HepG2 (cell line): ENCODE measurements around the gene HIF1AN. TPM values are rescaled to one million over a fixed set of nuclear protein-coding genes. Genes with fewer than 3 reads are reported as not detected.

Experiments
- ETV5 ChIP-seq: IDR thresholded peaks from 2 replicates; pipeline ENCODE4 v1.6.1; 2018; ENCODE audit warnings: missing biosample characterization, missing genetic modification reagents, inconsistent platforms, borderline replicate concordance
- FOSL2 ChIP-seq: sonication (generic); formaldehyde crosslinking; IDR thresholded peaks from 2 replicates; pipeline ENCODE4 v1.4.0; 2020; ENCODE audit warnings: missing genetic modification reagents
- HDAC6 ChIP-seq: fragments of 200-600 bp; sonication (generic); IDR thresholded peaks from 2 replicates; pipeline ENCODE4 v1.7.0; 2017; ENCODE audit warnings: mild to moderate bottlenecking, antibody characterized with exemption, low read length, low read depth
- ISL2 ChIP-seq: sonication (generic); formaldehyde crosslinking; IDR thresholded peaks from 2 replicates; pipeline ENCODE4 v1.5.0; 2020; ENCODE audit warnings: missing genetic modification reagents
- SP140L ChIP-seq: sonication (generic); formaldehyde crosslinking; IDR thresholded peaks from 2 replicates; pipeline ENCODE4 v1.4.0; 2020; ENCODE audit warnings: missing genetic modification reagents, borderline replicate concordance
- TAF15 ChIP-seq: fragments of 200-400 bp; formaldehyde crosslinking; IDR thresholded peaks from one replicate; pipeline ENCODE4 v1.6.1; 2018; ENCODE audit warnings: mild to moderate bottlenecking, low read depth, low read length; ENCODE audit not compliant: poor library complexity, severe bottlenecking
- ZFP37 ChIP-seq: sonication (generic); formaldehyde crosslinking; IDR thresholded peaks from 2 replicates; pipeline ENCODE4 v1.4.0; 2020; ENCODE audit warnings: missing genetic modification reagents, borderline replicate concordance
- ZNF121 ChIP-seq: sonication (generic); formaldehyde crosslinking; IDR thresholded peaks from 2 replicates; pipeline ENCODE4 v1.5.0; 2020; ENCODE audit warnings: mild to moderate bottlenecking, missing genetic modification reagents
- ZNF230 ChIP-seq: sonication (generic); formaldehyde crosslinking; IDR thresholded peaks from 2 replicates; pipeline ENCODE4 v1.4.0; 2020; ENCODE audit warnings: mild to moderate bottlenecking, missing genetic modification reagents
- ZNF335 ChIP-seq: sonication (generic); formaldehyde crosslinking; IDR thresholded peaks from 2 replicates; pipeline ENCODE4 v1.4.0; 2020; ENCODE audit warnings: missing genetic modification reagents
- ZNF337 ChIP-seq: sonication (generic); formaldehyde crosslinking; IDR thresholded peaks from 2 replicates; pipeline ENCODE4 v1.5.1; 2020; ENCODE audit warnings: missing genetic modification reagents, low read depth, mild to moderate bottlenecking, borderline replicate concordance
- polyA plus RNA-seq, 8 experiments: library from polyadenylated mRNA; depleted of rRNA in 3 of 8; stranded (reverse) in 7 of 8; unstranded in 1 of 8; fragments of >200 nt; fragmentation: Illumina TruSeq in 4 of 8; extraction: Trizol in 4 of 8; gene quantifications; 2 replicates each; pipeline versions ENCODE4 v1.2.1 to v1.2.3, GENCODE V29; 2011 to 2016; ENCODE audit warnings: low read depth in 4 of 8, missing spikeins in 1 of 8, mixed read lengths in 1 of 8; ENCODE audit not compliant: insufficient read depth in 1 of 8
- total RNA-seq, 5 experiments: library from RNA; depleted of rRNA; stranded (reverse); fragments of >200 nt; fragmentation: Illumina TruSeq; extraction: Trizol; gene quantifications; 2 replicates each; pipeline ENCODE4 v1.2.3, GENCODE V29; 2016; ENCODE audit warnings: low read depth in 1 of 5
- TF ChIP-seq, protein P1 (sequence below): sonication (generic); formaldehyde crosslinking; IDR thresholded peaks from 2 replicates; pipeline ENCODE4 v1.5.0; 2020; ENCODE audit warnings: mild to moderate bottlenecking, missing genetic modification reagents, borderline replicate concordance
- TF ChIP-seq, protein P2 (sequence below): IDR thresholded peaks from 2 replicates; pipeline ENCODE4 v1.6.1; 2016; ENCODE audit warnings: low read depth, missing genetic modification reagents, missing compliant biosample characterization
- TF ChIP-seq, protein P3 (sequence below): sonication (generic); formaldehyde crosslinking; IDR thresholded peaks from 2 replicates; pipeline ENCODE4 v1.4.0; 2020; ENCODE audit warnings: mild to moderate bottlenecking, missing genetic modification reagents

HIF1AN gene
- total and polyA plus RNA-seq, 2 of the 13 experiments (the other 11 are each of a cell fraction or from before 2014, with no cell fraction given), result 8.6 to 10.7 TPM

DNA sequence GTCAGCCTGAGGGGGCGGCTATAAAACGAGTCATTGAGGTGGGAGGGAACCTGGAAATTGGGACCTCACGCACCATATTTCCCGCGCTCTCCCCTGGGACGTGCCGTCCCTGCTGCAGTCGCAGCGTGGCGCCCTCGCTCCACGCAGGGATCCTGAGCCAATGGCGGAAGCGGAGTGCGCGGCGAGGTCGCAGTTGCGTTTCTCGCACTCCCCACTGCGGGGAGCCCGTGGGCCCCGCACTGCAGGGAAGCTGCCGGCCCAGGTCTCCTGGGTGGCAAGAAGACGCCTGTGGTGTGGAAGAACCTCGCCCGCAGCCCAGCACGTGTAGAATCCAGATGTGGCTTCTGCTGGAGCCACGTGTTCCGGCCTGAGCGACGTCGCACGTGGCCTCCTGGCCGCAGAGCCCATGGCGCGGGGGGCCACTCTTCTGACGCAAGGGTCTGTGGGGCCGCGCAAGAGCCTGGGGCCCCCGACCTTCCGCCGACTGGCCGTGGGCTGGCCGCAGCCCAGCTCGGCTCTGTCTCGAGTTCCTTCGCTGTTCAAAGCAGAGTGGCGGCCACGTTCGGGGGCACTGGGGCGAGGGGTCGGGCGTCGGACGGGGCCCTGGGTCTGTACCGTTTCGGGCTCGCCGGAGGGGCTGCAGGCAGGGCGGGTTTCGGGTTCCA, 26.4 kb downstream of the HIF1AN start (continued):
- TF ChIP-seq ZNF335 (CRISPR knock-in tag) (no peak), HDAC6 (no peak), ZNF337 (CRISPR knock-in tag) (no peak), ZFP37 (no peak), ISL2 (CRISPR knock-in tag) (no peak), ZNF230 (CRISPR knock-in tag) (0 out of 2 replicates have a peak, but pooled peaks have one; percentile 50), SP140L (CRISPR knock-in tag) (no peak), ZNF121 (no peak), ETV5 (CRISPR knock-in tag) (peak; percentile 44; the same call in 1 of the 2 replicates), FOSL2 (no peak; the same call in 1 of the 2 replicates), TAF15 (no peak)
- TF ChIP-seq, protein P1, sequence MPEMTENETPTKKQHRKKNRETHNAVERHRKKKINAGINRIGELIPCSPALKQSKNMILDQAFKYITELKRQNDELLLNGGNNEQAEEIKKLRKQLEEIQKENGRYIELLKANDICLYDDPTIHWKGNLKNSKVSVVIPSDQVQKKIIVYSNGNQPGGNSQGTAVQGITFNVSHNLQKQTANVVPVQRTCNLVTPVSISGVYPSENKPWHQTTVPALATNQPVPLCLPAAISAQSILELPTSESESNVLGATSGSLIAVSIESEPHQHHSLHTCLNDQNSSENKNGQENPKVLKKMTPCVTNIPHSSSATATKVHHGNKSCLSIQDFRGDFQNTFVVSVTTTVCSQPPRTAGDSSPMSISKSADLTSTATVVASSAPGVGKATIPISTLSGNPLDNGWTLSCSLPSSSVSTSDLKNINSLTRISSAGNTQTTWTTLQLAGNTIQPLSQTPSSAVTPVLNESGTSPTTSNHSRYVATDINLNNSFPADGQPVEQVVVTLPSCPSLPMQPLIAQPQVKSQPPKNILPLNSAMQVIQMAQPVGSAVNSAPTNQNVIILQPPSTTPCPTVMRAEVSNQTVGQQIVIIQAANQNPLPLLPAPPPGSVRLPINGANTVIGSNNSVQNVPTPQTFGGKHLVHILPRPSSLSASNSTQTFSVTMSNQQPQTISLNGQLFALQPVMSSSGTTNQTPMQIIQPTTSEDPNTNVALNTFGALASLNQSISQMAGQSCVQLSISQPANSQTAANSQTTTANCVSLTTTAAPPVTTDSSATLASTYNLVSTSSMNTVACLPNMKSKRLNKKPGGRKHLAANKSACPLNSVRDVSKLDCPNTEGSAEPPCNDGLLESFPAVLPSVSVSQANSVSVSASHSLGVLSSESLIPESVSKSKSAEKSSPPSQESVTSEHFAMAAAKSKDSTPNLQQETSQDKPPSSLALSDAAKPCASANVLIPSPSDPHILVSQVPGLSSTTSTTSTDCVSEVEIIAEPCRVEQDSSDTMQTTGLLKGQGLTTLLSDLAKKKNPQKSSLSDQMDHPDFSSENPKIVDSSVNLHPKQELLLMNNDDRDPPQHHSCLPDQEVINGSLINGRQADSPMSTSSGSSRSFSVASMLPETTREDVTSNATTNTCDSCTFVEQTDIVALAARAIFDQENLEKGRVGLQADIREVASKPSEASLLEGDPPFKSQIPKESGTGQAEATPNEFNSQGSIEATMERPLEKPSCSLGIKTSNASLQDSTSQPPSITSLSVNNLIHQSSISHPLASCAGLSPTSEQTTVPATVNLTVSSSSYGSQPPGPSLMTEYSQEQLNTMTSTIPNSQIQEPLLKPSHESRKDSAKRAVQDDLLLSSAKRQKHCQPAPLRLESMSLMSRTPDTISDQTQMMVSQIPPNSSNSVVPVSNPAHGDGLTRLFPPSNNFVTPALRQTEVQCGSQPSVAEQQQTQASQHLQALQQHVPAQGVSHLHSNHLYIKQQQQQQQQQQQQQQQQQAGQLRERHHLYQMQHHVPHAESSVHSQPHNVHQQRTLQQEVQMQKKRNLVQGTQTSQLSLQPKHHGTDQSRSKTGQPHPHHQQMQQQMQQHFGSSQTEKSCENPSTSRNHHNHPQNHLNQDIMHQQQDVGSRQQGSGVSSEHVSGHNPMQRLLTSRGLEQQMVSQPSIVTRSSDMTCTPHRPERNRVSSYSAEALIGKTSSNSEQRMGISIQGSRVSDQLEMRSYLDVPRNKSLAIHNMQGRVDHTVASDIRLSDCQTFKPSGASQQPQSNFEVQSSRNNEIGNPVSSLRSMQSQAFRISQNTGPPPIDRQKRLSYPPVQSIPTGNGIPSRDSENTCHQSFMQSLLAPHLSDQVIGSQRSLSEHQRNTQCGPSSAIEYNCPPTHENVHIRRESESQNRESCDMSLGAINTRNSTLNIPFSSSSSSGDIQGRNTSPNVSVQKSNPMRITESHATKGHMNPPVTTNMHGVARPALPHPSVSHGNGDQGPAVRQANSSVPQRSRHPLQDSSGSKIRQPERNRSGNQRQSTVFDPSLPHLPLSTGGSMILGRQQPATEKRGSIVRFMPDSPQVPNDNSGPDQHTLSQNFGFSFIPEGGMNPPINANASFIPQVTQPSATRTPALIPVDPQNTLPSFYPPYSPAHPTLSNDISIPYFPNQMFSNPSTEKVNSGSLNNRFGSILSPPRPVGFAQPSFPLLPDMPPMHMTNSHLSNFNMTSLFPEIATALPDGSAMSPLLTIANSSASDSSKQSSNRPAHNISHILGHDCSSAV, result no peak
- TF ChIP-seq, protein P2, sequence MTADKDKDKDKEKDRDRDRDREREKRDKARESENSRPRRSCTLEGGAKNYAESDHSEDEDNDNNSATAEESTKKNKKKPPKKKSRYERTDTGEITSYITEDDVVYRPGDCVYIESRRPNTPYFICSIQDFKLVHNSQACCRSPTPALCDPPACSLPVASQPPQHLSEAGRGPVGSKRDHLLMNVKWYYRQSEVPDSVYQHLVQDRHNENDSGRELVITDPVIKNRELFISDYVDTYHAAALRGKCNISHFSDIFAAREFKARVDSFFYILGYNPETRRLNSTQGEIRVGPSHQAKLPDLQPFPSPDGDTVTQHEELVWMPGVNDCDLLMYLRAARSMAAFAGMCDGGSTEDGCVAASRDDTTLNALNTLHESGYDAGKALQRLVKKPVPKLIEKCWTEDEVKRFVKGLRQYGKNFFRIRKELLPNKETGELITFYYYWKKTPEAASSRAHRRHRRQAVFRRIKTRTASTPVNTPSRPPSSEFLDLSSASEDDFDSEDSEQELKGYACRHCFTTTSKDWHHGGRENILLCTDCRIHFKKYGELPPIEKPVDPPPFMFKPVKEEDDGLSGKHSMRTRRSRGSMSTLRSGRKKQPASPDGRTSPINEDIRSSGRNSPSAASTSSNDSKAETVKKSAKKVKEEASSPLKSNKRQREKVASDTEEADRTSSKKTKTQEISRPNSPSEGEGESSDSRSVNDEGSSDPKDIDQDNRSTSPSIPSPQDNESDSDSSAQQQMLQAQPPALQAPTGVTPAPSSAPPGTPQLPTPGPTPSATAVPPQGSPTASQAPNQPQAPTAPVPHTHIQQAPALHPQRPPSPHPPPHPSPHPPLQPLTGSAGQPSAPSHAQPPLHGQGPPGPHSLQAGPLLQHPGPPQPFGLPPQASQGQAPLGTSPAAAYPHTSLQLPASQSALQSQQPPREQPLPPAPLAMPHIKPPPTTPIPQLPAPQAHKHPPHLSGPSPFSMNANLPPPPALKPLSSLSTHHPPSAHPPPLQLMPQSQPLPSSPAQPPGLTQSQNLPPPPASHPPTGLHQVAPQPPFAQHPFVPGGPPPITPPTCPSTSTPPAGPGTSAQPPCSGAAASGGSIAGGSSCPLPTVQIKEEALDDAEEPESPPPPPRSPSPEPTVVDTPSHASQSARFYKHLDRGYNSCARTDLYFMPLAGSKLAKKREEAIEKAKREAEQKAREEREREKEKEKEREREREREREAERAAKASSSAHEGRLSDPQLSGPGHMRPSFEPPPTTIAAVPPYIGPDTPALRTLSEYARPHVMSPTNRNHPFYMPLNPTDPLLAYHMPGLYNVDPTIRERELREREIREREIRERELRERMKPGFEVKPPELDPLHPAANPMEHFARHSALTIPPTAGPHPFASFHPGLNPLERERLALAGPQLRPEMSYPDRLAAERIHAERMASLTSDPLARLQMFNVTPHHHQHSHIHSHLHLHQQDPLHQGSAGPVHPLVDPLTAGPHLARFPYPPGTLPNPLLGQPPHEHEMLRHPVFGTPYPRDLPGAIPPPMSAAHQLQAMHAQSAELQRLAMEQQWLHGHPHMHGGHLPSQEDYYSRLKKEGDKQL (CRISPR knock-in tag), result no peak
- TF ChIP-seq, protein P3, sequence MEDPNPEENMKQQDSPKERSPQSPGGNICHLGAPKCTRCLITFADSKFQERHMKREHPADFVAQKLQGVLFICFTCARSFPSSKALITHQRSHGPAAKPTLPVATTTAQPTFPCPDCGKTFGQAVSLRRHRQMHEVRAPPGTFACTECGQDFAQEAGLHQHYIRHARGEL, result no peak
